Body of pancreas (tissue), 4 donors: ENCODE results near the gene SCN3A.

Experiments used
- CTCF ChIP-seq, 7 experiments: fragments of 450-650 bp in 4 of 7; fragments of 200-600 bp in 3 of 7; sonication (generic) in 3 of 7; IDR thresholded peaks; one replicate each; pipeline ENCODE4 v1.5.1; 2016 to 2019; ENCODE audit warnings: antibody characterized with exemption in 7 of 7
- POLR2A ChIP-seq, 3 donors: fragments of 450-650 bp; IDR thresholded peaks; one replicate each; pipeline ENCODE4 v1.6.1; 2016; ENCODE audit warnings: antibody characterized with exemption in 3 of 3, mild to moderate bottlenecking in 2 of 3

GRCh38 chr2:165214093-165214492 lies 10.2 kb upstream of the SCN3A start:
- no peak for TF ChIP-seq POLR2A (IDR thresholded peaks at IDR 0.05)
- TF ChIP-seq CTCF (IDR thresholded peaks at IDR 0.05) = no peak
